Stimulated activated CD8-positive, alpha-beta memory T cell treated with anti-CD3 and anti-CD28 coated beads, Interleukin-7, amount 100 ng/mL, for 4 hours (primary cell): ENCODE measurements around the gene KATNB1.
"Not testable (repeated sequence)": the region's sequence is repeated elsewhere in the genome, so short reads cannot be mapped to it uniquely, and the experiment has no call there.

Experiments
- DNase-seq, 2 donors: peaks; one replicate each; pipeline ENCODE4 v3.0.0-alpha.2; 2020; ENCODE audit warnings: low read depth in 2 of 2

KATNB1 gene

GRCh38 chr16:57725151-57725550, 10.4 kb upstream of the KATNB1 start:
- DNase-seq: no peak

- no peak for DNase-seq
Observed at GRCh38 chr16:57725554-57725953, 10.0 kb upstream of the KATNB1 start.

GRCh38 chr16:57725976-57726375, 9.6 kb upstream of the KATNB1 start:
- DNase-seq: no peak

- DNase-seq: no peak
Observed at GRCh38 chr16:57726433-57726947, 9.1 kb upstream of the KATNB1 start.

GRCh38 chr16:57727610-57728009, 8.0 kb upstream of the KATNB1 start:
- DNase-seq: no peak

GRCh38 chr16:57728336-57729181, 7.0 kb upstream of the KATNB1 start:
- no peak for DNase-seq

- DNase-seq: no peak
Observed at GRCh38 chr16:57729182-57729484, 6.4 kb upstream of the KATNB1 start.

GRCh38 chr16:57729852-57730251, 5.7 kb upstream of the KATNB1 start:
- DNase-seq: not testable (repeated sequence)

GRCh38 chr16:57730771-57731730, 4.5 kb upstream of the KATNB1 start:
- no peak for DNase-seq

- DNase-seq: no peak
Observed at GRCh38 chr16:57732037-57732436, 3.5 kb upstream of the KATNB1 start.

GRCh38 chr16:57732714-57733113, 2.9 kb upstream of the KATNB1 start:
- DNase-seq: no peak

- DNase-seq: no peak
Observed at GRCh38 chr16:57734308-57734924, 1.2 kb upstream of the KATNB1 start.

- DNase-seq: peak; percentile 96 to 97
Observed at GRCh38 chr16:57734925-57735754, 430 bp upstream of the KATNB1 start.

GRCh38 chr16:57736419-57737351, 1.1 kb downstream of the KATNB1 start:
- peak; percentile 17 to 19 for DNase-seq

GRCh38 chr16:57738844-57739243, 3.3 kb downstream of the KATNB1 start:
- DNase-seq: no peak

GRCh38 chr16:57739756-57740422, 4.3 kb downstream of the KATNB1 start:
- DNase-seq: no peak

- DNase-seq: no peak
Observed at GRCh38 chr16:57740423-57741071, 5.0 kb downstream of the KATNB1 start.

GRCh38 chr16:57741660-57742191, 6.2 kb downstream of the KATNB1 start:
- no peak for DNase-seq

- DNase-seq: no peak
Observed at GRCh38 chr16:57742543-57742942, 7.0 kb downstream of the KATNB1 start.
